ENCODE measurements around the gene HTT. TPM values are rescaled to one million over a fixed set of nuclear protein-coding genes. Genes with fewer than 3 reads are reported as not detected.
"Not testable (repeated sequence)": the region's sequence is repeated elsewhere in the genome, so short reads cannot be mapped to it uniquely, and the experiment has no call there.

The HTT gene
- total RNA-seq, 6 experiments from 2014 or later = 38.1 to 52.0 (median 47.8) TPM

GRCh38 chr4:3043282-3044020 is 31.0 kb upstream of the HTT start:
- no peaks in the 10 kb centered on the region for H3K36me3 Mint-ChIP-seq (ENCODE audit: low read depth)
- H3K27me3 Mint-ChIP-seq (ENCODE audit: insufficient read depth) = peaks cover 14% of the 10 kb centered on the region
- H3K9me3 Mint-ChIP-seq = no peaks in the 10 kb centered on the region
- TF ChIP-seq, protein P1, sequence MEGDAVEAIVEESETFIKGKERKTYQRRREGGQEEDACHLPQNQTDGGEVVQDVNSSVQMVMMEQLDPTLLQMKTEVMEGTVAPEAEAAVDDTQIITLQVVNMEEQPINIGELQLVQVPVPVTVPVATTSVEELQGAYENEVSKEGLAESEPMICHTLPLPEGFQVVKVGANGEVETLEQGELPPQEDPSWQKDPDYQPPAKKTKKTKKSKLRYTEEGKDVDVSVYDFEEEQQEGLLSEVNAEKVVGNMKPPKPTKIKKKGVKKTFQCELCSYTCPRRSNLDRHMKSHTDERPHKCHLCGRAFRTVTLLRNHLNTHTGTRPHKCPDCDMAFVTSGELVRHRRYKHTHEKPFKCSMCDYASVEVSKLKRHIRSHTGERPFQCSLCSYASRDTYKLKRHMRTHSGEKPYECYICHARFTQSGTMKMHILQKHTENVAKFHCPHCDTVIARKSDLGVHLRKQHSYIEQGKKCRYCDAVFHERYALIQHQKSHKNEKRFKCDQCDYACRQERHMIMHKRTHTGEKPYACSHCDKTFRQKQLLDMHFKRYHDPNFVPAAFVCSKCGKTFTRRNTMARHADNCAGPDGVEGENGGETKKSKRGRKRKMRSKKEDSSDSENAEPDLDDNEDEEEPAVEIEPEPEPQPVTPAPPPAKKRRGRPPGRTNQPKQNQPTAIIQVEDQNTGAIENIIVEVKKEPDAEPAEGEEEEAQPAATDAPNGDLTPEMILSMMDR (IDR thresholded peaks at IDR 0.05) = no peak
- peaks cover 30% of the 10 kb centered on the region for H3K4me1 Mint-ChIP-seq (ENCODE audit: low read depth)
- H3K4me3 Mint-ChIP-seq = no peak overlapping the region
- DNase-seq = no peak
- H3K27ac Mint-ChIP-seq = no peak overlapping the region

- H3K27me3 Mint-ChIP-seq (ENCODE audit: insufficient read depth) = peaks cover 23% of the 10 kb centered on the region
- TF ChIP-seq, protein P1 (IDR thresholded peaks at IDR 0.05) = no peak
- H3K36me3 Mint-ChIP-seq (ENCODE audit: low read depth) = no peaks in the 10 kb centered on the region
- DNase-seq = peak; percentile 58
- H3K27ac Mint-ChIP-seq = peak overlapping the region; percentile 23; the same call in 1 of the 2 replicates
- no peaks in the 10 kb centered on the region for H3K9me3 Mint-ChIP-seq
- H3K4me3 Mint-ChIP-seq = no peak overlapping the region
- H3K4me1 Mint-ChIP-seq (ENCODE audit: low read depth) = peaks cover 29% of the 10 kb centered on the region
These were observed 29.3 kb upstream of the HTT start for GRCh38 chr4:3044870-3045819.

GRCh38 chr4:3046162-3046561 is 28.3 kb upstream of the HTT start:
- H3K4me1 Mint-ChIP-seq (ENCODE audit: low read depth) = peaks cover 29% of the 10 kb centered on the region
- H3K27ac Mint-ChIP-seq = no peak overlapping the region
- H3K4me3 Mint-ChIP-seq = no peak overlapping the region
- H3K9me3 Mint-ChIP-seq = no peaks in the 10 kb centered on the region
- no peak for DNase-seq
- H3K27me3 Mint-ChIP-seq (ENCODE audit: insufficient read depth) = peaks cover 26% of the 10 kb centered on the region
- no peaks in the 10 kb centered on the region for H3K36me3 Mint-ChIP-seq (ENCODE audit: low read depth)
- TF ChIP-seq, protein P1 (IDR thresholded peaks at IDR 0.05) = no peak

GRCh38 chr4:3046623-3047022 is 27.9 kb upstream of the HTT start:
- H3K9me3 Mint-ChIP-seq = no peaks in the 10 kb centered on the region
- TF ChIP-seq, protein P1 (IDR thresholded peaks at IDR 0.05) = no peak
- H3K4me1 Mint-ChIP-seq (ENCODE audit: low read depth) = peaks cover 25% of the 10 kb centered on the region

DNA sequence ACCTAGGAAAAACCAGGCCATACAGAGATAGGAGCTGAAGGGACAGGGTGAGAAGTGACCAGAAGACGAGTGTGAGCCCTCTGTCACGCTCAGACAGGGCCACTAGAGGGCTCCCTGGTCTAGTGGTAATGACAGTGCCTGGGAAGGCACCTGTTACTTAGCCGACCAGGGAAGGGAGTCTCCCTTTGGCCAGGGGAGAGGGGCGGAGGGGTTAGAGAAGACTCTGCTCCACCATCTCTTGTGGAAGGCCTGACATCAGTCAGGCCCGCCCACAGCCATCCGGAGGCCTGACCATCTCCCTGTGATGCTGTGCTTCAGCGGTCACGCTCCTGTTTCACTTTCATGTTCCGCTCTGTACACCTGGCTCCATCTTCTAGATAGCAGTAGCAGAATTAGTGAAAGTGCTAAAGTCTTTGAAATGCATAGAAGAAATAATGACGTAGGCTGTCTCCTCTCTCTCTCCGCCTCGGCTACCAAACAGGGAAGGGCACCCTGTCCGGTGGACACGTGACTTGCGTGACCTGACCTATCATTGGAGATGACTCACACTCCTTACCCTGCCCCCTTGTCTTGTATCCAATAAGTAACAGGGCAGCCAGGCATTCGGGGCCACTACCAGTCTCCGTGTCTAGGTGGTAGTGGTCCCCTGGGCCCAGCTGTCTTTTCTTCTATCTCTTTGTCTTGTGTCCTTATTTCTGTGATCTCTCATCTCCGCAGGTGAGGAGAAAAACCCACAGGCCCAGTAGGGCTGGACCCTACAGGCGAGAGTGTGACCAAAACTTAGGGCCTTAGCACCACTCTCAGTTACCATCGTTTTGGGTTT is 26.8 kb upstream of the HTT start:
- Mint-ChIP-seq H3K36me3 (ENCODE audit: low read depth) (no peaks in the 10 kb centered on the region), H3K27ac (no peak overlapping the region), H3K4me3 (no peak overlapping the region), H3K27me3 (ENCODE audit: insufficient read depth) (peaks cover 21% of the 10 kb centered on the region), H3K9me3 (no peaks in the 10 kb centered on the region), H3K4me1 (ENCODE audit: low read depth) (peaks cover 17% of the 10 kb centered on the region)
- TF ChIP-seq, protein P1 (IDR thresholded peaks at IDR 0.05) = peak; percentile 84
- DNase-seq = peak; percentile 48

More at GRCh38 chr4:3046623-3047022, 27.9 kb upstream of the HTT start:
- DNase-seq = no peak
- Mint-ChIP-seq H3K27ac (no peak overlapping the region), H3K36me3 (ENCODE audit: low read depth) (no peaks in the 10 kb centered on the region), H3K27me3 (ENCODE audit: insufficient read depth) (peaks cover 26% of the 10 kb centered on the region), H3K4me3 (no peak overlapping the region)

- H3K27ac Mint-ChIP-seq; DNase-seq; H3K4me3 Mint-ChIP-seq; H3K4me1 Mint-ChIP-seq (ENCODE audit: low read depth): not testable (repeated sequence)
- H3K27me3 Mint-ChIP-seq (ENCODE audit: insufficient read depth) = peaks cover 16% of the 10 kb centered on the region
- H3K36me3 Mint-ChIP-seq (ENCODE audit: low read depth) = peaks cover 15% of the 10 kb centered on the region
- peaks cover 22% of the 10 kb centered on the region for H3K9me3 Mint-ChIP-seq
These were observed 23.2 kb upstream of the HTT start for GRCh38 chr4:3051141-3051897.
